NT2/D1 (cell line): Measurements from ENCODE around the gene NTM.
A peak's percentile ranks its signal among the peaks of the same experiment; 100 is the strongest.

ENCODE experiments used
- DNase-seq: peaks from one replicate; pipeline ENCODE4 v3.0.0-alpha.2; 2011; ENCODE audit warnings: low read depth, low spot score
- H3K27me3 ChIP-seq: 2 replicates; pipeline ENCODE4 v1.6.0; 2011; ENCODE audit warnings: mild to moderate bottlenecking; ENCODE audit not compliant: insufficient read length, insufficient read depth
- H3K36me3 ChIP-seq: 2 replicates; pipeline ENCODE4 v1.6.1; 2011; ENCODE audit warnings: mild to moderate bottlenecking, low read length, mixed read lengths; ENCODE audit not compliant: insufficient read depth, insufficient read length
- H3K4me1 ChIP-seq: 2 replicates; pipeline ENCODE4 v1.5.1; 2011; ENCODE audit not compliant: insufficient read depth, insufficient read length
- H3K4me3 ChIP-seq: 2 replicates; pipeline ENCODE4 v1.5.1; 2011; ENCODE audit warnings: low read depth; ENCODE audit not compliant: insufficient read length
- H3K9ac ChIP-seq: 2 replicates; pipeline ENCODE4 v1.6.0; 2011; ENCODE audit warnings: low read depth; ENCODE audit not compliant: insufficient read length
- H3K9me3 ChIP-seq: 2 replicates; pipeline ENCODE4 v1.5.1; 2011; ENCODE audit warnings: mild to moderate bottlenecking, low read length; ENCODE audit not compliant: insufficient read depth
- SUZ12 ChIP-seq: IDR thresholded peaks from 2 replicates; pipeline ENCODE4 v1.6.1; 2011; ENCODE audit not compliant: insufficient read length, insufficient read depth; ENCODE audit errors: extremely low read depth
- YY1 ChIP-seq: IDR thresholded peaks from 2 replicates; pipeline ENCODE4 v1.6.1; 2011; ENCODE audit not compliant: insufficient read length, insufficient read depth
- ZNF274 ChIP-seq: IDR thresholded peaks from 2 replicates; pipeline ENCODE4 v1.6.1; 2011; ENCODE audit warnings: mild to moderate bottlenecking, low read depth, low read length

Gene NTM

DNA sequence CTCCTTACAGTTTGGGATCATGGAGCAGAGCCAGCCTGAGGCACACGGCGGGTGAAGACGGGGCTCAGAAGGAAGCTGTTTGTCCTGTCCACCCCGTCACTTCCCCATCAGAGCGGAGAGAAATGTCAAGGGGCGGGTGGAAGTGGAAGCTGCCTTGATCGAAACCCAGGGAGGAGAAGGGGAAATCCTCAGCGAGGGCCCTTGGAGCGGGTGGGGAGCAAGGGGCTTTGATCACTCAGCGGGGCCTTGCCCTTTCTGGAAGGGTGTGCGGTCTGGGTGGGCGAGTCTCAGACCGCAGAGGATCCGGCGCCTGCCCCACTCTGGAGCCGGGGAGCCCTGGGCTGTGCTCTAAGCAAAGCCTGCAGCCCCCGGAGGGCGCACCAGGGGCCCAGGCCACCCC lies 320.4 kb downstream of the NTM start:
- Histone ChIP-seq H3K9ac (no peak overlapping the region), H3K27me3 (peaks cover 56% of the 10 kb centered on the region), H3K36me3 (no peaks in the 10 kb centered on the region), H3K4me3 (no peak overlapping the region), H3K4me1 (no peaks in the 10 kb centered on the region), H3K9me3 (no peaks in the 10 kb centered on the region)
- DNase-seq = no peak
- TF ChIP-seq ZNF274 = no peak
- TF ChIP-seq SUZ12 = no peak
- TF ChIP-seq YY1 = no peak

DNA sequence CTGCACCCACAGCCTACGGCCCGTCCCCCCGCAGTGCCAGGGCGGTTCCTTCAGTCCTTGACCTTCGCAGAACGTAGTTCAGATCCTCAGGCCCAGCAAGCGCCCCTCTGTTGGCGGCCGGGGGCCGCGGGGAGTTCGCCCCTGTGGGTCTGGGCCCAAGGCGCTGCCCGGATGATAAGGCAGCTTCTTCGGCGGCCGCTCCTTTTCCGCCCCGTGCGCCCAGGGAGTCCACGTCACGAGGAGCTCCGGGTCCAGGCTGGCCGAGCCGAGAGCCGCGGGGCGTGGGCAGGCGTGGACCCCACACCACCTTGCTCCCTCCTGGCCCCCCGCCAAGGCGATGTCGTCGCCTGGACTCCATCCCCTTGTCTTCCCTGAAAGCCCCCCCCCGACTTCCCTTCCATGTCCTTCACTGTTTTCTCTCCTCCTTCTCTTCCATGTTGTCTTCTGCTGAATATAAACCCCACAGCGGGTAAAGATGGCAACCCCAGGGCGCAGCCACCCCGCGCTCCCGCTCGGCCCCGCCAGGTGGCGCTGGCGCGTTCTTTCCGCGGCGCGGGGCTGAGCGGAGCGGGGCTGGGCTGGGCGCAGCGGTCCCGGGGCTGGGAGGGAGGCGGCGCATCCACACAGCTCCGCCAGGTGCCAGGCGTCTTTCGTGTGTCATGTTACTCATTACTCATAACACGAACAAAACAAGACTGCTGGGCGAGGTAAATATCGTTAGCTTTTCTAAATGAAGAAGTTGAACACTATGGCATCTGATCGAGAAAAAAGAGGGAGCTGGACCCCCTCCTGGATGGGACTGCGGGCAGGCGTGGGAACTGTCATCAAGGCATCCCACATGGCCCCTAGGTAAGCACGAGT lies 321.0 kb downstream of the NTM start:
- no peak overlapping the region for H3K9ac ChIP-seq
- no peak for TF ChIP-seq ZNF274
- TF ChIP-seq YY1 = no peak
- TF ChIP-seq SUZ12 = no peak
- no peaks in the 10 kb centered on the region for H3K36me3 ChIP-seq
- peaks cover 60% of the 10 kb centered on the region for H3K27me3 ChIP-seq
- DNase-seq = no peak
- H3K9me3 ChIP-seq = no peaks in the 10 kb centered on the region
- H3K4me3 ChIP-seq = no peak overlapping the region
- no peaks in the 10 kb centered on the region for H3K4me1 ChIP-seq

DNA sequence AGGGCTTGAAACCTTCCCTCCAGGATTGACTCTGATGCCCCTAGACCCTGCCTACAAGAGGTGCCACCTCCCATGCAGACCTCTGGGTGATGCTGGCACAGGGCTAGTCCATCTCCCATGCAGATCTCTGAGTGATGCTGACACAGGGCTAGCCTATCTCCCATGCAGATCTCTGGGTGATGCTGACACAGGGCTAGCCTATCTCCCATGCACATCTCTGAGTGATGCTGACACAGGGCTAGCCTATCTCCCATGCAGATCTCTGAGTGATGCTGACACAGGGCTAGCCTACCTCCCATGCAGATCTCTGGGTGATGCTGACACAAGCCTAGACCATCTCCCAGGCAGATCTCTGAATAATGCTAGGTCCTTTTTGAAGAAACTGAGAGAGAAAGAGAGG lies 321.7 kb downstream of the NTM start:
- no peaks in the 10 kb centered on the region for H3K4me1 ChIP-seq
- no peak for DNase-seq
- TF ChIP-seq SUZ12 (no peak), ZNF274 (no peak), YY1 (no peak)
- H3K27me3 ChIP-seq = peaks cover 60% of the 10 kb centered on the region
- H3K9ac ChIP-seq = no peak overlapping the region
- no peak overlapping the region for H3K4me3 ChIP-seq
- H3K36me3 ChIP-seq = no peaks in the 10 kb centered on the region
- H3K9me3 ChIP-seq = no peaks in the 10 kb centered on the region

DNA sequence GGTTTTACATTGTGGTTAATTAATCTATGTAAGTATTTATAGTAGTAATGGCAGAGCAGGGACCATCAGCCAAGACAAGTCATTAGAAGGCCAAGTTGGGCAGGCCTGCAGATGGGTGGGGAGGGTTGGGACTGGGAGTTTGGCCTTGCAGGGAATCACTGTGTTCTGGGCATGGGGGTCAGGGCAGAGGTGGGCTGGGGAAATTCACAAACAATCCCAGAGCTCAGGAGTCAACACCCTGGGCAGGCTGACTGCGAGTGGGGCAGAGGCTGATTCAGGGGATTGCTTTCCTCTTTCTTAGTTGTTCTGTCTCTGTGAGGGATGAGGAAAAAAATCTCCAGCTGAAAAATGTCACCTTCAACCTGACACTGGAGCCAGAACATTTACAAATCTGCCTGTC lies 322.5 kb downstream of the NTM start:
- no peak for DNase-seq
- Histone ChIP-seq H3K36me3 (no peaks in the 10 kb centered on the region), H3K9ac (no peak overlapping the region), H3K27me3 (peaks cover 60% of the 10 kb centered on the region), H3K4me3 (no peak overlapping the region), H3K9me3 (no peaks in the 10 kb centered on the region), H3K4me1 (no peaks in the 10 kb centered on the region)
- TF ChIP-seq SUZ12 (no peak), ZNF274 (no peak), YY1 (no peak)

DNA sequence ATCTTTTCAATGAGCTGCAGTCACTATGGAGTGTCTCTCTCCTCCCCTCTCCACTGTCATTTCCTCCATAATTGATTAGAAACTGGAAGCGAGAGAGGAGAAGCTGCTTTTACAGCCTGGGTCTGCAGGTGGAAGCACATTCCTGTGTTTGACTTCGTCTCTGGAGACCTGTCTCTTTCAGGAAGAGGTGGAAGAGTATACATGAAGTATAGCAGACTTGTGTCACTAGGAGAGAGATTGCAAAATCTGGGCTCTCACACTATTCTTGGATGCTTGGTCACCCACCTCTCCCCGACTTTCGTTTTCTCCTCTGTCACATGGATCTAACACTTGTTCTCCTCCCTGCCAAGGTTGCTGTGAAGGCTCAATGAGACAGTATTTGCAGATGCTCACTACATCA lies 323.3 kb downstream of the NTM start:
- Histone ChIP-seq H3K9me3 (no peaks in the 10 kb centered on the region), H3K27me3 (peaks cover 54% of the 10 kb centered on the region), H3K4me1 (no peaks in the 10 kb centered on the region), H3K9ac (no peak overlapping the region), H3K4me3 (no peak overlapping the region), H3K36me3 (no peaks in the 10 kb centered on the region)
- TF ChIP-seq SUZ12 (no peak), YY1 (no peak), ZNF274 (no peak)
- no peak for DNase-seq

DNA sequence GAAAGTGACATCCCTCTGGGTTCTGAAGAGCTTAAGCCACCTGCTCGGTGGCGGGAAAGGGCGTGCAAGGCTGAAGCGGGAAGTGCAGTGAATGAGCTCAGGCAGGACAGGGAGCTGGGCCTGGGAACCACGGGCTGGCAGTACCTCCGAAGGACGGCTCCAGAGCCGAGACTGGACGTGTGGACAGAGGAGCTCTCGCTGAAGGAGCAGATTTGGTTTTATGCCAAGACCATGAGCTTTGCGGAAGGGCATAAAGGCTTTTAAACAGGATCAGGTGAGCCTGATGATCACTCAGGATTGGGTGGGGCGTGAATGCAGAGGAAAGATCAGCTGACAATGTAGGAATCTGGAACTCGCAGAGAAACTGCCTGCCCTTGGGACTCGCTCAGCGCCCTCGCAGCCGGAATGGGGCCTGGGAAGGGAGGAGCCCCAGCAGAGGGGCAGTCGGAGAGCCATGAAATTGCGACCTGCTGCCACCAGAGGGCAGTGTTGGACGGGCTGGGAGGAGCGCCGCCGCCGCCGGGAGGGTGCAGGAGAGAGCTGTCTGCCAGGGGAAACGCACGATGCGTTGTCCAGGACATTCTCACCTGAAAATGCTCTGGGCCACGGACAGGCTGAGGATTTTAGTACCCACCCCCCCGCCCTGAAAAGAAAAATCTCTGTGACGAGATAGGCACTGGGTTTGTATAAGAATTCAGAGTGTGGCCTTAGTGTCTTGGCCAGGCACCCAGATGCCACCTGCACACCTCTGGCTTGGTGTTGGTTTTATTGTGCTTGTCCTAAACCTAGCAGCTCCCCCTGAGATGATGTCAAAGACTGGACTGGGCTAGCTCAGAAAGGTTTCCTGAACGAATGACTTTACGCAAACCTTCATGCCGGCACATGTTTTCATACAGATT lies 324.4 kb downstream of the NTM start:
- peaks cover 44% of the 10 kb centered on the region for H3K27me3 ChIP-seq
- peak; percentile 77 for DNase-seq
- H3K4me3 ChIP-seq = no peak overlapping the region
- H3K4me1 ChIP-seq = no peaks in the 10 kb centered on the region
- no peaks in the 10 kb centered on the region for H3K36me3 ChIP-seq
- TF ChIP-seq SUZ12 (no peak), YY1 (no peak), ZNF274 (no peak)
- H3K9me3 ChIP-seq = no peaks in the 10 kb centered on the region
- H3K9ac ChIP-seq = peak overlapping the region; percentile 61

DNA sequence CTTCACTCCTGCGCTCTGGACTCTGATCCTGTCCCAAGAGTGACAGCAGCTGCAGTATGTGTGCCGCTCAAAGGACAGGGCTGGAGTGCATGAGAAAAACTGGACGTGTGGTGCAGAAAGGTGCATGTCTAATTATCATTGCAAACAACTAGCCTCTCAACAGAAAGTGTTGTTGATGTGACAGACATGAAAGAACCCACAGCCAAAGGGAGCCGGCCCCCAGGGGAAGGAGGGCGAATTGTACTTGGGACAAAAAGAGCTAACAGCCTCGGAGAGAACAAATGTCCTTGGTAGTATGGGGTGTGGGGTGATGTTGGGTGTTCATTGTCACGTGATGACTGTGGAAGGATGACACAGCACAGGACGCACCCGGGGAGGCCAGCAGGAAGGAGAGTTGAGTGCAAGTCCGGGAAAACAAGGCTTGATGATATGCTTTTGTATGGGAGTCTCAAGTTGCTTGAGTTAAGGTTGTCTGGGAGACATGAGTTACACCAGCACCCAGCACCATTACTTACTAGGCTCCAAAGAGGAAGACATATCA lies 325.5 kb downstream of the NTM start:
- H3K4me3 ChIP-seq = no peak overlapping the region
- H3K27me3 ChIP-seq = peaks cover 44% of the 10 kb centered on the region
- no peaks in the 10 kb centered on the region for H3K9me3 ChIP-seq
- DNase-seq = no peak
- TF ChIP-seq SUZ12 = no peak
- TF ChIP-seq YY1 = no peak
- TF ChIP-seq ZNF274 = no peak
- no peaks in the 10 kb centered on the region for H3K4me1 ChIP-seq
- H3K9ac ChIP-seq = no peak overlapping the region
- no peaks in the 10 kb centered on the region for H3K36me3 ChIP-seq
